Measurements from ENCODE around the gene THRB. TPM values are rescaled to one million over a fixed set of nuclear protein-coding genes. Genes with fewer than 3 reads are reported as not detected.

The THRB gene
- total and polyA plus RNA-seq, 2 donors (not counting 3 experiments of a cell fraction or from before 2014, with no cell fraction given), result 0.06 TPM; not detected in 1

GRCh38 chr3:24272408-24272807 lies 222.2 kb downstream of the THRB start:
- H4K20me1 ChIP-seq (replicated peaks; ENCODE audit: control insufficient read depth, extremely low read depth, insufficient read depth, low read length), result no peaks in the 10 kb centered on the region
- H3K27me3 ChIP-seq (ENCODE audit: control insufficient read depth in 2 of 2, insufficient read depth in 2 of 2, low read length in 2 of 2), result no peaks in the 10 kb centered on the region
- no TSS peak for BruUV-seq (replicated peaks)
- no peak for DNase-seq (ENCODE audit: low read depth, low spot score)
- no peaks in the 10 kb centered on the region for H3K79me2 ChIP-seq (ENCODE audit: control insufficient read depth, insufficient read depth, low read length)
- CTCF ChIA-PET, result interaction anchor here (1.0 to 3.1 kb wide), 4 partner anchors 12 to 373 kb away, joined by 3 to 18 read pairs (median 3); no protein-coding TSS in a partner anchor
- H3K4me2 ChIP-seq (ENCODE audit: insufficient read depth, low read length), result no peak overlapping the region
- no peak overlapping the region for H3K4me3 ChIP-seq (replicated peaks in 1 of 3; ENCODE audit: insufficient read depth in 1 of 3, low read depth in 1 of 3, low read length in 3 of 3)
- H3K27ac ChIP-seq (ENCODE audit: insufficient read depth, low read depth, low read length), result no peak overlapping the region
- H3K9me1 ChIP-seq (replicated peaks; ENCODE audit: control insufficient read depth, extremely low read depth, insufficient read depth, low read length), result no peaks in the 10 kb centered on the region
- POLR2A ChIA-PET, result no interaction called here
- H2AFZ ChIP-seq (ENCODE audit: low read depth, low read length), result no peak overlapping the region
- no peaks in the 10 kb centered on the region for H3K4me1 ChIP-seq (ENCODE audit: control insufficient read depth, extremely low read depth, insufficient read depth, low read length)
- FAIRE-seq, result no peak
- intact Hi-C loops (cut with micrococcal nuclease), result no loop called here
- dilution Hi-C loops (cut with MboI; ENCODE audit: extremely low pct_ligation_motif_present, low sequenced_read_pairs), result no loop called here
- H3K9ac ChIP-seq (replicated peaks; ENCODE audit: extremely low read depth, insufficient read depth, low read length), result no peak overlapping the region
- no peaks in the 10 kb centered on the region for H3K36me3 ChIP-seq (ENCODE audit: control insufficient read depth in 2 of 2, extremely low read depth in 1 of 2, insufficient read depth in 2 of 2, low read length in 2 of 2)
- H3K9me3 ChIP-seq (replicated peaks; ENCODE audit: control insufficient read depth, insufficient read depth, low read length), result no peaks in the 10 kb centered on the region
- no peak for TF ChIP-seq FOS (IDR thresholded peaks at IDR 0.05; ENCODE audit: borderline replicate concordance, insufficient read depth, low read length)
- no peak for TF ChIP-seq MYC (IDR thresholded peaks at IDR 0.05; ENCODE audit: low read depth, low read length)
- no peak for TF ChIP-seq EZH2 (IDR thresholded peaks at IDR 0.05; ENCODE audit: borderline replicate concordance, low read depth, low read length, severe bottlenecking)
- no peak for TF ChIP-seq JUN (IDR thresholded peaks at IDR 0.05; ENCODE audit: borderline replicate concordance, insufficient read depth, insufficient read length, low read depth)
- no peak for TF ChIP-seq CTCF (IDR thresholded peaks at IDR 0.05; ENCODE audit: extremely low read depth in 1 of 2, insufficient read depth in 1 of 2, low read depth in 1 of 2, low read length in 2 of 2)
- TF ChIP-seq MAX (IDR thresholded peaks at IDR 0.05; ENCODE audit: insufficient read depth, insufficient read length), result no peak
- no peak for TF ChIP-seq POLR2AphosphoS5 (IDR thresholded peaks at IDR 0.05; ENCODE audit: insufficient read depth, low read depth, low read length)

Measured in endothelial cell of umbilical vein (primary cell).